Dendritic cell treated with granulocyte-macrophage colony-stimulating factor and Interleukin-4, amounts not matched to agents 40 ng/mL and 50 ng/mL, for 4 days (primary cell): ENCODE measurements around the gene RFX8.

Experiments used
- H3K27ac Mint-ChIP-seq: one replicate; pipeline ENCODE4 v1.8.0; 2022; ENCODE audit warnings: mild to moderate bottlenecking, mixed read lengths
- H3K27me3 Mint-ChIP-seq: one replicate; pipeline ENCODE4 v1.8.0; 2022; ENCODE audit warnings: mild to moderate bottlenecking, mixed read lengths
- H3K36me3 Mint-ChIP-seq: one replicate; pipeline ENCODE4 v1.8.0; 2022; ENCODE audit warnings: low read depth, mixed read lengths
- H3K4me1 Mint-ChIP-seq: one replicate; pipeline ENCODE4 v1.8.0; 2022; ENCODE audit warnings: low read depth, mixed read lengths
- H3K4me3 Mint-ChIP-seq: one replicate; pipeline ENCODE4 v1.8.0; 2022; ENCODE audit warnings: mild to moderate bottlenecking, moderate library complexity, mixed read lengths
- H3K9me3 Mint-ChIP-seq: one replicate; pipeline ENCODE4 v1.8.0; 2022; ENCODE audit warnings: mixed read lengths
- intact Hi-C: fragments of 100-400 bp; cut with micrococcal nuclease; formaldehyde crosslinking; loops from one replicate; pipeline ENCODE4 v1.15.0; 2022

RFX8 gene

GRCh38 chr2:101428422-101429176, 46.3 kb downstream of the RFX8 start:
- no peak overlapping the region for H3K27ac Mint-ChIP-seq
- H3K4me3 Mint-ChIP-seq: no peak overlapping the region
- H3K4me1 Mint-ChIP-seq: no peaks in the 10 kb centered on the region
- no peaks in the 10 kb centered on the region for H3K27me3 Mint-ChIP-seq
- H3K9me3 Mint-ChIP-seq: no peaks in the 10 kb centered on the region
- H3K36me3 Mint-ChIP-seq: no peaks in the 10 kb centered on the region
- intact Hi-C loops: loop anchor here (10.0 kb wide), 1 partner anchor 296 kb away; no protein-coding TSS in a partner anchor

GRCh38 chr2:101427743-101428142, 47.2 kb downstream of the RFX8 start:
- Mint-ChIP-seq H3K27ac (no peak overlapping the region), H3K27me3 (no peaks in the 10 kb centered on the region), H3K36me3 (no peaks in the 10 kb centered on the region), H3K4me1 (no peaks in the 10 kb centered on the region), H3K4me3 (no peak overlapping the region), H3K9me3 (no peaks in the 10 kb centered on the region)
- intact Hi-C loops: loop anchor here (10.0 kb wide), 1 partner anchor 297 kb away; no protein-coding TSS in a partner anchor

DNA sequence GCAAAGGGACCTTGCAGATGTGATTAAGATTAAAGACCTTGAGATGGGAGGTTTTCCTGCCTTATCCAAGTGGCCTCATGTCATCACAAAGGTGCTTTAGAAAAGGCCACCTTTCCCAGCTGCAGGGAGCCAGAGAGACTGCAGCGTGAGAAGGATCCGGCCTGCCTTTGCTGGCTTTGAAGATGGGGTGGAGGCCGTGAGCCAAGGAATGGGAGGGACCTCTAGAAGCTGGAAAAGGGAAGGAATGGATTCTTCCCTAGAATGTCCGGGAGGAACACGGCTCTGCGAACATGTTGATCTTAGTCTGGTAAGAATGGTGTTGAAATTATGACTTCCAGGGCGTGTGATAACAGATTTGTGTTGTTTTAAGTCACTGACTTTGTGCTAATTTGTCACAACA, 47.7 kb downstream of the RFX8 start:
- intact Hi-C loops: loop anchor here (10.0 kb wide), 1 partner anchor 298 kb away; no protein-coding TSS in a partner anchor
- H3K4me3 Mint-ChIP-seq: no peak overlapping the region
- H3K9me3 Mint-ChIP-seq: no peaks in the 10 kb centered on the region
- no peaks in the 10 kb centered on the region for H3K4me1 Mint-ChIP-seq
- H3K27me3 Mint-ChIP-seq: no peaks in the 10 kb centered on the region
- H3K27ac Mint-ChIP-seq: no peak overlapping the region
- no peaks in the 10 kb centered on the region for H3K36me3 Mint-ChIP-seq

GRCh38 chr2:101426822-101427221, 48.1 kb downstream of the RFX8 start:
- no peak overlapping the region for H3K27ac Mint-ChIP-seq
- no peaks in the 10 kb centered on the region for H3K9me3 Mint-ChIP-seq
- intact Hi-C loops: loop anchor here (10.0 kb wide), 1 partner anchor 298 kb away; no protein-coding TSS in a partner anchor
- no peaks in the 10 kb centered on the region for H3K36me3 Mint-ChIP-seq
- no peaks in the 10 kb centered on the region for H3K27me3 Mint-ChIP-seq
- no peak overlapping the region for H3K4me3 Mint-ChIP-seq
- no peaks in the 10 kb centered on the region for H3K4me1 Mint-ChIP-seq

DNA sequence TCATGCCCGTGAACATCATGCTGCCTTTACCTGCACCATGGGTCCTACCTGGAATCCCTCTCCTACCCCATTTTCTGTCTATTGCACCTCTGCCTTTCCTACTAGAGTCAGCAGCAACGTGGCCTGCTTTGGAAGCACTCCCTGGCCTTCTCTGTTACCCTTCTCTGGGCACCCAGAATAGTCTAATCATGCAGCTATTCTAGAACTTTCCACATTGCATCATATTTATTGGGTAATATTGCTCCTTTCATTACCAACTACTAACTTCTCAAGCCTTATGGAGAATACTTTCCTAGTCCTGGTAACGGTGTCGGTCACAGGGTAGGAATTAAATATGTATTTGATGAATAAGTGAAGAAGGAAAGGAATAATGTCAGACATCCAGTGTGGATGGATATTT, 54.3 kb downstream of the RFX8 start:
- Mint-ChIP-seq H3K4me3 (no peak overlapping the region), H3K27ac (no peak overlapping the region), H3K4me1 (peaks cover 5% of the 10 kb centered on the region), H3K36me3 (no peaks in the 10 kb centered on the region), H3K27me3 (no peaks in the 10 kb centered on the region), H3K9me3 (no peaks in the 10 kb centered on the region)
- intact Hi-C loops: loop anchor here (10.0 kb wide), 1 partner anchor 304 kb away; no protein-coding TSS in a partner anchor

- Mint-ChIP-seq H3K27ac (no peak overlapping the region), H3K9me3 (peaks cover 8% of the 10 kb centered on the region), H3K4me1 (peaks cover 5% of the 10 kb centered on the region), H3K4me3 (no peak overlapping the region), H3K27me3 (no peaks in the 10 kb centered on the region), H3K36me3 (no peaks in the 10 kb centered on the region)
- intact Hi-C loops: loop anchor here (1.0 kb wide), 1 partner anchor 412 kb away; no protein-coding TSS in a partner anchor
These were observed 55.7 kb downstream of the RFX8 start for GRCh38 chr2:101419096-101419663.

GRCh38 chr2:101418460-101419095, 56.3 kb downstream of the RFX8 start:
- Mint-ChIP-seq H3K4me3 (no peak overlapping the region), H3K4me1 (peaks cover 5% of the 10 kb centered on the region), H3K27ac (no peak overlapping the region), H3K9me3 (peaks cover 8% of the 10 kb centered on the region), H3K27me3 (no peaks in the 10 kb centered on the region), H3K36me3 (no peaks in the 10 kb centered on the region)
- intact Hi-C loops: loop anchor here (1.0 kb wide), 1 partner anchor 413 kb away; no protein-coding TSS in a partner anchor

DNA sequence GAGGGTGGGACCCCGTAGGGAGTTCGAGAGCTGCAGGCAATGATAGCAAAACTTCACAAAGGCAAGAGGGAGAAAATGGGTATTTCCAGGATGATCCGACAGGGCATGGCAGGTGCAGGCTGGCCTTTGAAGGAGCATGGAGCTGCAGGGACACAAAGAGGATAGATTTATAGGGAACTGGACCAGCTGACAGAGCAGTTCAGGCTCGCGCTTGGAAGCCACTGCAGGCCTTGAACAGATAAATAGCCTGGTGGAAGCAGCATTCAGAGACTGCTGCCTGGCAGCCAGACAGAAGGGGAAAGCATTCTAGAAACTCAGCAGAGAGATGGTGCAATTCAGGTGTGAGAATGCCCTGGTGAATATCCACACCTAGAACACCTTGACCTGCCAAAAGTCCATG, 58.3 kb downstream of the RFX8 start:
- H3K9me3 Mint-ChIP-seq: peaks cover 8% of the 10 kb centered on the region
- H3K36me3 Mint-ChIP-seq: no peaks in the 10 kb centered on the region
- no peak overlapping the region for H3K27ac Mint-ChIP-seq
- peaks cover 5% of the 10 kb centered on the region for H3K4me1 Mint-ChIP-seq
- intact Hi-C loops: no loop called here
- no peaks in the 10 kb centered on the region for H3K27me3 Mint-ChIP-seq
- H3K4me3 Mint-ChIP-seq: no peak overlapping the region

DNA sequence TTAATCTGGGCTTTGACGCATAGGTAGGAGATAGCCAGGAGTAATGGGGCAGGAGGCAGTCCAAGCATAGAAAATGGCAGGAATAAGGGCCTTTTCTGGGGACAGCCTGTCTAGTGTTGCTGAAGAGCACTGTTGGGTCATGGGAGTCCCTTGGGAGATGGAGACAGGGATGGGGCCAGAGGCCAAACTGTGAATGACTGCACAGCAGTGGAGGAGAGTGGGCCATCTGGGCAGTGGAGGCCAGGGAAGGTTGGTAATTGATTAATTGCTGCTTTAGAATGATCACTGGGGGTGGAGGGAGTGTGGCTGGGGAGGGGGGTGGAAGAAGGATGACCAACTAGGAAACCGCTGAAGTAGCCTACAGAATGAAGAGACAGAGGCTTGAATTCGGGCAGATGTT, 59.0 kb downstream of the RFX8 start:
- Mint-ChIP-seq H3K27me3 (no peaks in the 10 kb centered on the region), H3K36me3 (no peaks in the 10 kb centered on the region), H3K27ac (no peak overlapping the region), H3K4me3 (no peak overlapping the region), H3K9me3 (peaks cover 8% of the 10 kb centered on the region), H3K4me1 (peaks cover 5% of the 10 kb centered on the region)
- intact Hi-C loops: no loop called here

DNA sequence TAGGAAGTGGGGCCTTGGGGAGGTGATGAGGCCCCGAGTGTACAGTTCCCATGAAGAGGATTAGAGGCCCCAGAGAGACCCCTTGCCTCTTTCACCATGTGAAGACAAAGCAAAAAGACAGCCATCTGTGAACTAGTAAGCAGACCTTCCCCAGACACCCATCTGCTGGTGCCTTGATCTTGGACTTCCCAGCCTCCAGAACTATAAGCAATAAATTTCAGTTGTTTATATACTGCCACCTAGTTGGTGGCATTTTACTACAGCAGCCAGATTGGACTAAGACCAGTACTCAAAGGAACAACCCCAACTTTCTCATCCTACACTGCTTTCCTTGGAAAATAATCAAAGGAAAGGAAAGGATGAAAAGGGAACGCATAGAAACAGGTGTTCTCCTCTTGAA, 59.7 kb downstream of the RFX8 start:
- H3K27ac Mint-ChIP-seq: no peak overlapping the region
- no peaks in the 10 kb centered on the region for H3K4me1 Mint-ChIP-seq
- no peak overlapping the region for H3K4me3 Mint-ChIP-seq
- no peaks in the 10 kb centered on the region for H3K27me3 Mint-ChIP-seq
- intact Hi-C loops: no loop called here
- peaks cover 8% of the 10 kb centered on the region for H3K9me3 Mint-ChIP-seq
- H3K36me3 Mint-ChIP-seq: no peaks in the 10 kb centered on the region

- H3K4me3 Mint-ChIP-seq: no peak overlapping the region
- H3K27ac Mint-ChIP-seq: no peak overlapping the region
- H3K4me1 Mint-ChIP-seq: peaks cover 1% of the 10 kb centered on the region
- H3K9me3 Mint-ChIP-seq: peaks cover 8% of the 10 kb centered on the region
- no peaks in the 10 kb centered on the region for H3K27me3 Mint-ChIP-seq
- H3K36me3 Mint-ChIP-seq: no peaks in the 10 kb centered on the region
- intact Hi-C loops: no loop called here
These were observed 62.7 kb downstream of the RFX8 start for GRCh38 chr2:101412092-101412694.

- Mint-ChIP-seq H3K4me1 (peaks cover 9% of the 10 kb centered on the region), H3K27me3 (no peaks in the 10 kb centered on the region), H3K36me3 (no peaks in the 10 kb centered on the region), H3K27ac (no peak overlapping the region), H3K9me3 (peaks cover 8% of the 10 kb centered on the region), H3K4me3 (no peak overlapping the region)
- intact Hi-C loops: no loop called here
These were observed 64.2 kb downstream of the RFX8 start for GRCh38 chr2:101410746-101411145.

DNA sequence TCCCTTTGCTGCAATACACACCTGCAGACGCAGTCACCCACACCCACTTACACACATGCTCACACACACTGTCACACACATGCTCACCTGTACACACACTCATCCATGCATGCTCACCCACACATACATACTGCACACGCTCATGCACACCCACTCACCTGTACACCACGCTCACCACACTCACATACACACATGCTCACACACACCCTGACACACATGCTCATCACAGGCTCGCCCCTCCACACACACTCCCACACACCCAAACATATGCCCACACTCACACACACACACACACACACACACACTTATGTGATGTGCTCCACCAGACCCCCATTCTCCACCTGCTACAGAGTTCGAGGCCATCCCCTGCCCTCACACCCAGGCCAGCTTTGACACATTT, 64.8 kb downstream of the RFX8 start:
- H3K27me3 Mint-ChIP-seq: no peaks in the 10 kb centered on the region
- H3K27ac Mint-ChIP-seq: no peak overlapping the region
- no peak overlapping the region for H3K4me3 Mint-ChIP-seq
- no peaks in the 10 kb centered on the region for H3K36me3 Mint-ChIP-seq
- H3K9me3 Mint-ChIP-seq: peaks cover 6% of the 10 kb centered on the region
- intact Hi-C loops: no loop called here
- H3K4me1 Mint-ChIP-seq: peaks cover 14% of the 10 kb centered on the region

DNA sequence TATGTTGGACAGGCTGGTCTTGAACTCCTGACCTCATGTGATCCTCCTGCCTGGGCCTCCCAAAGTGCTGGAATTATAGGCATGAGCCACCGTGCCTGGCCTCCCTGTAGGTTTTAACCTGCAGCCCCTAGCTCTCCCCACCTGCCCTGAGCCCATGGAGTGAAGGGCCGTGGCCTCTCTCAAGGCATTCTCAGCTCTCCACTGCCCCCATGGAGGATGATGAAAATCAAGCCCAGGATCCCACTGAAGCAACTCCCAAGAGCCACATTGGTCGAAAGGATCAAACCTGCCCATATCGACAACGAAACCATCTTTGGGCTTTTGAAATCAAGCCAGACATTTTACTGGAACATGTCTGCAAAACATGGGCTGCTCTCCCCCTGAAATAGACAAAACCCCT, 65.2 kb downstream of the RFX8 start:
- peaks cover 15% of the 10 kb centered on the region for H3K4me1 Mint-ChIP-seq
- H3K27ac Mint-ChIP-seq: no peak overlapping the region
- no peaks in the 10 kb centered on the region for H3K27me3 Mint-ChIP-seq
- peaks cover 2% of the 10 kb centered on the region for H3K9me3 Mint-ChIP-seq
- H3K4me3 Mint-ChIP-seq: no peak overlapping the region
- intact Hi-C loops: no loop called here
- H3K36me3 Mint-ChIP-seq: no peaks in the 10 kb centered on the region
